Sigmoid colon (tissue), 4 donors: ENCODE measurements around the gene SYCN.

Experiments
- EP300 ChIP-seq, 4 donors: sonication (generic); formaldehyde crosslinking; IDR thresholded peaks; one replicate each; pipeline ENCODE4 v1.6.1; 2017; ENCODE audit warnings: antibody characterized with exemption in 4 of 4
- TF ChIP-seq, protein P1 (sequence below), 4 experiments: fragments of 450-650 bp in 3 of 4; fragments of 200-600 bp in 1 of 4; IDR thresholded peaks; one replicate each; pipeline ENCODE4 v1.5.1; 2016 to 2019; ENCODE audit warnings: antibody characterized with exemption in 4 of 4, mild to moderate bottlenecking in 3 of 4, moderate library complexity in 2 of 4

GRCh38 chr19:39154100-39154628 is 49.9 kb downstream of the SYCN start:
- TF ChIP-seq EP300 (IDR thresholded peaks at IDR 0.05): no peak
- TF ChIP-seq, protein P1, sequence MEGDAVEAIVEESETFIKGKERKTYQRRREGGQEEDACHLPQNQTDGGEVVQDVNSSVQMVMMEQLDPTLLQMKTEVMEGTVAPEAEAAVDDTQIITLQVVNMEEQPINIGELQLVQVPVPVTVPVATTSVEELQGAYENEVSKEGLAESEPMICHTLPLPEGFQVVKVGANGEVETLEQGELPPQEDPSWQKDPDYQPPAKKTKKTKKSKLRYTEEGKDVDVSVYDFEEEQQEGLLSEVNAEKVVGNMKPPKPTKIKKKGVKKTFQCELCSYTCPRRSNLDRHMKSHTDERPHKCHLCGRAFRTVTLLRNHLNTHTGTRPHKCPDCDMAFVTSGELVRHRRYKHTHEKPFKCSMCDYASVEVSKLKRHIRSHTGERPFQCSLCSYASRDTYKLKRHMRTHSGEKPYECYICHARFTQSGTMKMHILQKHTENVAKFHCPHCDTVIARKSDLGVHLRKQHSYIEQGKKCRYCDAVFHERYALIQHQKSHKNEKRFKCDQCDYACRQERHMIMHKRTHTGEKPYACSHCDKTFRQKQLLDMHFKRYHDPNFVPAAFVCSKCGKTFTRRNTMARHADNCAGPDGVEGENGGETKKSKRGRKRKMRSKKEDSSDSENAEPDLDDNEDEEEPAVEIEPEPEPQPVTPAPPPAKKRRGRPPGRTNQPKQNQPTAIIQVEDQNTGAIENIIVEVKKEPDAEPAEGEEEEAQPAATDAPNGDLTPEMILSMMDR (IDR thresholded peaks at IDR 0.05): no peak
